ENCODE measurements around the gene EGFR. TPM values are rescaled to one million over a fixed set of nuclear protein-coding genes. Genes with fewer than 3 reads are reported as not detected.

Gene EGFR
- total RNA-seq, 2 donors from 2014 or later = 78.3 to 112 TPM

GRCh38 chr7:55067748-55068147, 48.9 kb downstream of the EGFR start:
- Histone ChIP-seq H3K9me3 (no peaks in the 10 kb centered on the region), H3K27me3 (replicated peaks; ENCODE audit: insufficient read depth) (no peaks in the 10 kb centered on the region), H3K27ac (no peak overlapping the region), H3K4me3 (no peak overlapping the region), H3K4me1 (replicated peaks) (peaks cover 3% of the 10 kb centered on the region), H3K36me3 (no peaks in the 10 kb centered on the region)
- 95% methylated on average over 14 of the region's 14 CpGs for WGBS
- DNase-seq (ENCODE audit: low spot score) = no peak
- intact Hi-C loops (cut with DNase I) = loop anchor here (5.0 kb wide), 1 partner anchor 45 kb away; no protein-coding TSS in a partner anchor
- TF ChIP-seq CTCF (IDR thresholded peaks at IDR 0.05) = no peak
- no peak for TF ChIP-seq POLR2A (IDR thresholded peaks at IDR 0.05)
- TF ChIP-seq POLR2AphosphoS5 (IDR thresholded peaks at IDR 0.05) = no peak

GRCh38 chr7:55069271-55069792, 50.5 kb downstream of the EGFR start:
- no peaks in the 10 kb centered on the region for H3K27me3 ChIP-seq (replicated peaks; ENCODE audit: insufficient read depth)
- intact Hi-C loops (cut with DNase I) = loop anchor here (5.0 kb wide), 1 partner anchor 47 kb away; no protein-coding TSS in a partner anchor
- no peak overlapping the region for H3K4me3 ChIP-seq
- no peak overlapping the region for H3K27ac ChIP-seq
- no peaks in the 10 kb centered on the region for H3K36me3 ChIP-seq
- DNase-seq (ENCODE audit: low spot score) = no peak
- H3K4me1 ChIP-seq (replicated peaks) = peaks cover 8% of the 10 kb centered on the region
- TF ChIP-seq CTCF (IDR thresholded peaks at IDR 0.05) = no peak
- no peak for TF ChIP-seq POLR2A (IDR thresholded peaks at IDR 0.05)
- TF ChIP-seq POLR2AphosphoS5 (IDR thresholded peaks at IDR 0.05) = no peak
- 88% methylated on average over 5 of the region's 5 CpGs for WGBS
- no peaks in the 10 kb centered on the region for H3K9me3 ChIP-seq

- H3K9me3 ChIP-seq = no peaks in the 10 kb centered on the region
- no peak for DNase-seq (ENCODE audit: low spot score)
- intact Hi-C loops (cut with DNase I) = loop anchor here (5.0 kb wide), 1 partner anchor 62 kb away; no protein-coding TSS in a partner anchor
- no peak overlapping the region for H3K27ac ChIP-seq
- 93% methylated on average over 9 of the region's 9 CpGs for WGBS
- TF ChIP-seq POLR2A (IDR thresholded peaks at IDR 0.05) (no peak), CTCF (IDR thresholded peaks at IDR 0.05) (no peak), POLR2AphosphoS5 (IDR thresholded peaks at IDR 0.05) (no peak)
- H3K4me1 ChIP-seq (replicated peaks) = peaks cover 8% of the 10 kb centered on the region
- H3K27me3 ChIP-seq (replicated peaks; ENCODE audit: insufficient read depth) = no peaks in the 10 kb centered on the region
- H3K4me3 ChIP-seq = no peak overlapping the region
- H3K36me3 ChIP-seq = no peaks in the 10 kb centered on the region
These were observed 51.5 kb downstream of the EGFR start for GRCh38 chr7:55070271-55070743.

- 83% methylated on average over 8 of the region's 8 CpGs for WGBS
These were observed 52.0 kb downstream of the EGFR start for GRCh38 chr7:55070854-55071253.

More at GRCh38 chr7:55070854-55071253, 52.0 kb downstream of the EGFR start:
- no peaks in the 10 kb centered on the region for H3K9me3 ChIP-seq
- TF ChIP-seq POLR2A (IDR thresholded peaks at IDR 0.05) = no peak
- TF ChIP-seq CTCF (IDR thresholded peaks at IDR 0.05) = no peak
- TF ChIP-seq POLR2AphosphoS5 (IDR thresholded peaks at IDR 0.05) = no peak
- intact Hi-C loops (cut with DNase I) = loop anchor here (5.0 kb wide), 1 partner anchor 61 kb away; no protein-coding TSS in a partner anchor
- H3K36me3 ChIP-seq = no peaks in the 10 kb centered on the region
- DNase-seq (ENCODE audit: low spot score) = no peak
- peaks cover 8% of the 10 kb centered on the region for H3K4me1 ChIP-seq (replicated peaks)
- no peaks in the 10 kb centered on the region for H3K27me3 ChIP-seq (replicated peaks; ENCODE audit: insufficient read depth)
- H3K27ac ChIP-seq = no peak overlapping the region
- no peak overlapping the region for H3K4me3 ChIP-seq

Measured in prostate gland (tissue), 2 donors.